Fibroblast of mammary gland (primary cell): ENCODE results near the gene LRRC9.
A peak's percentile ranks its signal among the peaks of the same experiment; 100 is the strongest.

Source experiments
- DNase-seq: peaks from one replicate; pipeline ENCODE4 v3.0.0-alpha.2; 2010; ENCODE audit warnings: low read depth
- H3K4me3 ChIP-seq: 2 replicates; pipeline ENCODE4 v1.5.1; 2011; ENCODE audit warnings: low read depth, mild to moderate bottlenecking, low read length, moderate library complexity; ENCODE audit not compliant: control insufficient read depth
- CTCF ChIP-seq: conservative IDR thresholded peaks from 2 replicates; pipeline ENCODE4 v1.5.1; 2011; ENCODE audit warnings: low read depth, low read length, inconsistent platforms; ENCODE audit not compliant: control insufficient read depth, insufficient read depth

The LRRC9 gene

GRCh38 chr14:59959668-59960067 lies 39.7 kb downstream of the LRRC9 start:
- no peak overlapping the region for H3K4me3 ChIP-seq
- no peak for TF ChIP-seq CTCF
- DNase-seq, result no peak

GRCh38 chr14:59961518-59962062 lies 41.6 kb downstream of the LRRC9 start:
- no peak overlapping the region for H3K4me3 ChIP-seq
- no peak for DNase-seq
- TF ChIP-seq CTCF, result no peak

- DNase-seq, result peak; percentile 22
Observed at GRCh38 chr14:59964251-59965007, 44.5 kb downstream of the LRRC9 start.

GRCh38 chr14:59969319-59969718 lies 49.4 kb downstream of the LRRC9 start:
- H3K4me3 ChIP-seq, result no peak overlapping the region
- peak; percentile 44 for DNase-seq
- no peak for TF ChIP-seq CTCF

More at GRCh38 chr14:59964251-59965007, 44.5 kb downstream of the LRRC9 start:
- no peak for TF ChIP-seq CTCF
- H3K4me3 ChIP-seq, result no peak overlapping the region

GRCh38 chr14:59981564-59981963 lies 61.6 kb downstream of the LRRC9 start:
- H3K4me3 ChIP-seq, result no peak overlapping the region
- TF ChIP-seq CTCF, result no peak
- DNase-seq, result no peak

- no peak overlapping the region for H3K4me3 ChIP-seq
- no peak for DNase-seq
- TF ChIP-seq CTCF, result no peak
Observed at GRCh38 chr14:59983048-59983447, 63.1 kb downstream of the LRRC9 start.
